ENCODE measurements around the gene SURF1.

SURF1 gene, protein sequence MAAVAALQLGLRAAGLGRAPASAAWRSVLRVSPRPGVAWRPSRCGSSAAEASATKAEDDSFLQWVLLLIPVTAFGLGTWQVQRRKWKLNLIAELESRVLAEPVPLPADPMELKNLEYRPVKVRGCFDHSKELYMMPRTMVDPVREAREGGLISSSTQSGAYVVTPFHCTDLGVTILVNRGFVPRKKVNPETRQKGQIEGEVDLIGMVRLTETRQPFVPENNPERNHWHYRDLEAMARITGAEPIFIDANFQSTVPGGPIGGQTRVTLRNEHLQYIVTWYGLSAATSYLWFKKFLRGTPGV

GRCh38 chr9:133356391-133357091, at the start of gene SURF1, which contains the start of gene SURF2:
Gene SURF1 (minus strand): TSS chr9:133356487. CDS start chr9:133356453, 34 bp downstream.
Gene SURF2 (plus strand): TSS chr9:133356550. CDS start chr9:133356593, 43 bp downstream.
- peak within 1 kb of the TSS; percentile 71 for H3K27ac ChIP-seq
- TF ChIP-seq ZFX (IDR thresholded peaks at IDR 0.05; ENCODE audit: borderline replicate concordance) (no peak), CTCF (IDR thresholded peaks at IDR 0.05) (peak; percentile 35)

GRCh38 chr9:133405508-133406438, 49.5 kb upstream of the SURF1 start:
- H3K27ac ChIP-seq = no peak overlapping the region
- TF ChIP-seq ZFX (IDR thresholded peaks at IDR 0.05; ENCODE audit: borderline replicate concordance) (no peak), CTCF (IDR thresholded peaks at IDR 0.05) (no peak)

GRCh38 chr9:133404454-133405002, 48.2 kb upstream of the SURF1 start:
- TF ChIP-seq ZFX (IDR thresholded peaks at IDR 0.05; ENCODE audit: borderline replicate concordance) (no peak), CTCF (IDR thresholded peaks at IDR 0.05) (no peak)
- no peak overlapping the region for H3K27ac ChIP-seq

DNA sequence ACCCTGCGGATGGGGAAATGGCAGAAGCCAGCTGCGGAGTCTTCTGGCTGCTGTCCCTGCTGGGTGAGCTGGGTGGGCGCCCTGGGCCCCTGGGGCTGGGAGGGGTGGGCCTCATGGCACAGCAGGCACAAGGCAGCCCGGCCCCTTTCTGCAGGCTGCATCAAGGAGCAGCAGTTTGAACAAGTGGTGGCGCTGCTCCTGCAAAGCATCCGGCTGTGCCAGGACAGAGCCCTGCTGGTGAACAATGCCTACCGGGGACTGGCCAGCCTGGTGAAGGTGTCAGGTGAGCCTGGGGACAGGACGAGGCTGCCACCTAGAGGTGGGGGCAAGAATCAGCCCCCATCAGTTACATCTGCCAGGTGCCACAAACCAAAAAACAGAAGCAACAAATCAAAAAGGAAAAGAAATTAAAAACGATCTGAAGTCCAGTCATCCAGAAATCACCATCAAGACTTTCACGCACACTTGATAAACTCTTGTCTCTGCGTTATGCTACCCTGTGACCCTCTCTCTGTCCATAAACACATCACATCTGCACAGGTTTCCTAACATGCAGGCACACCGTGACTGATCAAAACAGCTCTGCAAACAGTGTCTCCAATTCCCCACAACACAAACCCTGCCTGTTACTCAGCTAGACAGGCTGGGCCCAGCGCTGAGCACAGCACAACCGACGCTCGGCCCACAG, 47.6 kb upstream of the SURF1 start:
- no peak overlapping the region for H3K27ac ChIP-seq
- TF ChIP-seq ZFX (IDR thresholded peaks at IDR 0.05; ENCODE audit: borderline replicate concordance) = no peak
- peak; percentile 84 for TF ChIP-seq CTCF (IDR thresholded peaks at IDR 0.05)

DNA sequence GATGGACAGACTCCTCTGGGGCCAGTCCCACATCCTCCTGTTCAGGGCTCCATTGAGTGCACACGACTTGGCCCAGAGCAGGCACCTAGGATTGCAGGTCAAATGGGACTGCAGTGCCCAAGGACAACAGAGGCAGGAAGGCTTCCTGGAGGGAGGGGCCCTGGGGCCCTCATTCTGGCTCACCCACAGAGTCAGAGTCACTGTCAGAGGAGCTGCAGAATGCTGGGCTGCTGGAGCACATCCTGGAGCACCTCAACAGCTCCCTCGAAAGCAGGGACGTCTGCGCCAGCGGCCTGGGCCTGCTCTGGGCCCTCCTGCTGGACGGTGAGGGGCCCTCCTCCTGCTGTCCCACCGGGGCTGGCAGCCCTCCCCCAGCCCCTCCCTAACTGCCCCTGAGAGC, 46.4 kb upstream of the SURF1 start:
- no peak for TF ChIP-seq CTCF (IDR thresholded peaks at IDR 0.05)
- no peak for TF ChIP-seq ZFX (IDR thresholded peaks at IDR 0.05; ENCODE audit: borderline replicate concordance)
- no peak overlapping the region for H3K27ac ChIP-seq

DNA sequence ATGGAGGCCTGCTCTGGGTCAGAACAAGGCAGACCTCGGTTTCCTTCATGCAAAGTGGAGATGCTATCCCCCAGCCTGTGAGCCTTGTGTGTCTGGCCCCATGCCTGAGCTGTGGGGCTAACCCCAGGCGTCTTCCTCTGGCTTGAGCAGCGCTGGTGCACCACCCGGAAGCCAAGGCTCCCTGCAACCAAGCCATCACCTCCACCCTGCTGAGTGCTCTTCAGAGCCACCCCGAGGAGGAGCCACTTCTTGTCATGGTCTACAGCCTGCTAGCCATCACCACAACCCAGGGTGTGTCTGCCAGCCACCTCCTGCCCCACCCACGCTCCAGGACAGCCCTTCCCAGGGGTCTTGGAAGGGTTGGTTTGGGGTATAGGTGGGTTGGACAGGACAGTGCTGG, 45.3 kb upstream of the SURF1 start:
- H3K27ac ChIP-seq = no peak overlapping the region
- TF ChIP-seq ZFX (IDR thresholded peaks at IDR 0.05; ENCODE audit: borderline replicate concordance) (no peak), CTCF (IDR thresholded peaks at IDR 0.05) (no peak)

Data from 22Rv1 (cell line).